Psoas muscle (tissue), 8 donors: ENCODE measurements around the gene ZIC1. TPM values are rescaled to one million over a fixed set of nuclear protein-coding genes. Genes with fewer than 3 reads are reported as not detected.

Experiments used
- ATAC-seq, 4 donors: fragments of 200-7000 bp; cut with Tn5 transposase; one replicate each; pipeline ENCODE4 v1.9.1; 2020; ENCODE audit warnings: moderate library complexity in 3 of 4, mild to moderate bottlenecking in 2 of 4
- DNase-seq, 2 donors: peaks; one replicate each; pipeline ENCODE4 v3.0.0-alpha.2; 2020
- H3K27ac ChIP-seq: fragments of 200-600 bp; one replicate; pipeline ENCODE4 v1.8.0; 2022
- H3K27me3 ChIP-seq, 3 donors: fragments of 200-600 bp in 1 of 3; one replicate each; pipeline versions ENCODE4 v1.6.1 to v1.8.0; 2013 to 2022; ENCODE audit warnings: low read length in 2 of 3, mild to moderate bottlenecking in 2 of 3, moderate library complexity in 1 of 3; ENCODE audit not compliant: insufficient read depth in 3 of 3
- H3K36me3 ChIP-seq, 2 donors: fragments of 200-600 bp in 1 of 2; one replicate each; pipeline versions ENCODE4 v1.6.1 to v1.8.0; 2013 to 2022; ENCODE audit warnings: low read depth in 1 of 2, mild to moderate bottlenecking in 1 of 2, moderate library complexity in 1 of 2; ENCODE audit not compliant: insufficient read depth in 1 of 2
- H3K4me1 ChIP-seq: fragments of 200-600 bp; one replicate; pipeline ENCODE4 v1.8.0; 2022
- H3K4me3 ChIP-seq: fragments of 200-600 bp; one replicate; pipeline ENCODE4 v1.8.0; 2022; ENCODE audit warnings: mild to moderate bottlenecking
- H3K9me3 ChIP-seq: fragments of 200-600 bp; one replicate; pipeline ENCODE4 v1.8.0; 2022
- CTCF ChIP-seq: fragments of 200-600 bp; IDR thresholded peaks from one replicate; pipeline ENCODE4 v1.8.0; 2022; ENCODE audit warnings: antibody characterized with exemption
- WGBS, 3 donors: extraction: QIAGEN DNeasy Blood & Tissue Kit; methylation state at CpG; one replicate each; pipeline versions ENCODE4 v1.1.6 to v1.1.7; 2013; 5-methylcytosine and 5-hydroxymethylcytosine counted together
- intact Hi-C, 2 donors: fragments of 100-400 bp; cut with DNase I; formaldehyde crosslinking; loops; one replicate each; pipeline versions ENCODE4 v1.11.0 to v1.14.2; 2022
- polyA plus RNA-seq, 3 donors: library from polyadenylated mRNA; stranded (reverse); fragments of 200-250 nt; gene quantifications; one replicate each; pipeline ENCODE4 v1.2.3, GENCODE V29; 2013
- total RNA-seq, 4 donors: library from RNA; stranded (reverse); fragmentation: NEBNext Ultra II Directional in 2 of 4; extraction: Animal tissue kit (Norgen Biotek cat#: 25700) in 2 of 4; gene quantifications; one replicate each; pipeline versions ENCODE4 v1.2.1 to v1.2.4, GENCODE V29; 2021 to 2023
- donor health status: healthy with polysubstance abuse.
- donor health status: DM: no; HTN: no; CAD: no; lungs with moderate emphysema.
- donor health status: Bipolar disorder and iron deficiency.
- donor health status: healthy.
- donor health status: DM: yes; HTN: yes; CAD: no.
- donor health status: DM: no; HTN: no; CAD: no.
- donor health status: DM: no; HTN: no; CAD: no.
- donor health status: DM: yes; HTN: yes; CAD: no.

Gene ZIC1
- total and polyA plus RNA-seq, 7 donors = 2.3 to 10.2 (median 4.5) TPM

- intact Hi-C loops = no loop called here
- ATAC-seq = peak in 2 of 4 donors; percentile 26 to 37
- H3K27me3 ChIP-seq = peaks cover 0 to 51% (median 10%) of the 10 kb centered on the region in 3 donors
These were observed 15.0 kb upstream of the ZIC1 start for GRCh38 chr3:147393943-147394883.

DNA sequence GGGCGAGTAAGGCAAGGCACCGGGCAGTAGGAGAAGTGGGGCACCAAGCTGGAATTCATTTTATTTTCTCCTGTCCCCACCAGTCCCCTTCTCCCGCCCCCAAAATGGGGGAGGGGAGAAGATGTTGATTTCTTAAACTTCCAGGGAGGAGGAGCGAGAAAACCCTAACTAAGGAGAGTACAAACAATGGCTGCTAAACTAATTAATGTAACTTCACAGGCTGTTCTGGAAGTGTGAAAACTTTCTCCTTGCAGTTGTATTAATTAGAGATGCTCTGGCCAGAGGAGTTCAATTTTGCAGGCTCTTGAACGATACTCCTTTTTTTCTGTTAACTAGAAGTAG is 14.3 kb upstream of the ZIC1 start:
- peak overlapping the region; percentile 74 for H3K4me3 ChIP-seq
- no peak for ATAC-seq
- intact Hi-C loops = no loop called here

More at GRCh38 chr3:147393943-147394883, 15.0 kb upstream of the ZIC1 start:
- peak overlapping the region; percentile 72 for H3K27ac ChIP-seq
- WGBS, 3 donors = 27 to 44% (median 32%) methylated on average over 31 of the region's 31 CpGs
- H3K36me3 ChIP-seq = no peaks in the 10 kb centered on the region
- H3K9me3 ChIP-seq = no peaks in the 10 kb centered on the region
- no peaks in the 10 kb centered on the region for H3K4me1 ChIP-seq
- no peak for DNase-seq
- TF ChIP-seq CTCF = no peak
- peak overlapping the region; percentile 74 for H3K4me3 ChIP-seq

DNA sequence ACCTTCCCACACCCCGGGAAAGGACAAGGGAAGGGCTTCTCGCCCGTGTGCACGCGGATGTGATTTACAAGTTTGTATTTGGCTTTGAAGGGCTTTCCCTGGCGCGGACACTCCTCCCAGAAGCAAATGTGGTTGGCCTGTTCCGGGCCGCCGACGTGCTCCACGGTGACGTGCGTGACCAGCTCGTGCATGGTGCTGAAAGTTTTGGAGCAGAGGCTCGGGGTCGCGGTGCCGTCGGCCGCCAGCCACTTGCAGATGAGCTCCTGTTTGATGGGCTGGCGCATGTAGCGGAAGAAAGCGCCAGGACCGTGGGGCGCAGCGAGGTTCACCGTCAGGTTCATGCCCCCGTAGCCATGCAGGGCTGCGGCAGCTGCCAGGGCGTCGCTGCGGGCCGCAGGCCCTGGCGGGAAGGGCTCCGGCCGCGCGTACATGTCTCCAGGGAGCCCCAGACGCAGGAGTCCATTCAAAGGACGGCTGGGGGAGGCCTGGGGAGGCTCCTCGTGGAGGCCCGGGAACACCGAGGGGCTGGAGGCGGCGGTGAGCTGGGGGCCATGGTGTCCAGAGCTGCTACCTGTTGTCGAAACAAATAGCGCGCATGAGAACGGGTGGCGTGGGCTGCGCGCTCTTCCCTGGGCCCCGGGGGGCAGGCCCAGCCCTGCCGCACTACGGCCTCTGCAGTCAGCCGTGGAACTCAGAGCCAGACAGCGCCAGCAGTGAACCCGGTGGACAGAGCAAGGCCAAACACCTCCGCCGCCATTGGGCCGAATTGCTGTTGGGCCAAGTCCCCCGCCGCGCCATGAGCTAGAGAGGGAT is 13.1 kb upstream of the ZIC1 start:
- no peak for ATAC-seq
- WGBS, 3 donors = 48 to 57% (median 50%) methylated on average over 65 of the region's 65 CpGs

More for the DNA sequence above, 14.3 kb upstream of the ZIC1 start:
- Histone ChIP-seq H3K9me3 (no peaks in the 10 kb centered on the region), H3K27me3 (peaks cover 0 to 47% (median 8%) of the 10 kb centered on the region in 3 donors), H3K27ac (no peak overlapping the region), H3K36me3 (no peaks in the 10 kb centered on the region), H3K4me1 (no peaks in the 10 kb centered on the region)
- TF ChIP-seq CTCF = no peak
- WGBS, 3 donors = 41 to 63% (median 58%) methylated on average over 5 of the region's 5 CpGs
- no peak for DNase-seq

DNA sequence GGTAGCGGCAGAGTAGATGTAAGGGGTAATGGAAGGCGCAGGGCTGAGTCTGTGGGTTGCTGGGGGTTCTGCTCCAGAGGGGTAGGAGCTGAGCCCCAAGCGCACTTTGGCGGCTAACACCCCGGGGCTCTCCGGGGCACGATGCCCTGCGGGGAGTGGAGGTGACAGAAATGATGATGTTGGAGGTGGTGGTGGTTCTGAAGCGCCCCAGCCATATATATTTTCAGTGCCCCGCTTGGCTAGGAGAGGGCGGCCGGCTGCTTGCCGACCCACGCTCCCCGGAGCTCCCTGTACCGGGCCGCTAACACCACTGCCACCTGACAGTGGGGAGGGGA is 12.5 kb upstream of the ZIC1 start:
- no peak overlapping the region for H3K4me3 ChIP-seq
- 48 to 64% (median 54%) methylated on average over 17 of the region's 17 CpGs for WGBS, 3 donors
- peaks cover 0 to 30% (median 8%) of the 10 kb centered on the region in 3 donors for H3K27me3 ChIP-seq
- H3K4me1 ChIP-seq = no peaks in the 10 kb centered on the region
- DNase-seq = no peak
- H3K36me3 ChIP-seq = no peaks in the 10 kb centered on the region
- no peak for ATAC-seq
- intact Hi-C loops = no loop called here
- H3K9me3 ChIP-seq = no peaks in the 10 kb centered on the region
- H3K27ac ChIP-seq = no peak overlapping the region
- TF ChIP-seq CTCF = no peak

More for the DNA sequence above, 13.1 kb upstream of the ZIC1 start:
- no peak for DNase-seq
- no peak overlapping the region for H3K27ac ChIP-seq
- H3K36me3 ChIP-seq = no peaks in the 10 kb centered on the region
- H3K9me3 ChIP-seq = no peaks in the 10 kb centered on the region
- no peaks in the 10 kb centered on the region for H3K4me1 ChIP-seq
- no peak for TF ChIP-seq CTCF
- peaks cover 0 to 34% (median 8%) of the 10 kb centered on the region in 3 donors for H3K27me3 ChIP-seq
- no peak overlapping the region for H3K4me3 ChIP-seq
- intact Hi-C loops = no loop called here
